Left forelimb (tissue), 1 donor: ENCODE results near the gene PREX1.

ENCODE experiments used
- DNase-seq: peaks from one replicate; pipeline ENCODE4 v3.0.0-alpha.2; 2018; ENCODE audit warnings: low spot score

The PREX1 gene

GRCh38 chr20:48632825-48633619 lies 194.8 kb downstream of the PREX1 start:
- DNase-seq = no peak

GRCh38 chr20:48632017-48632824 lies 195.6 kb downstream of the PREX1 start:
- DNase-seq = no peak

DNA sequence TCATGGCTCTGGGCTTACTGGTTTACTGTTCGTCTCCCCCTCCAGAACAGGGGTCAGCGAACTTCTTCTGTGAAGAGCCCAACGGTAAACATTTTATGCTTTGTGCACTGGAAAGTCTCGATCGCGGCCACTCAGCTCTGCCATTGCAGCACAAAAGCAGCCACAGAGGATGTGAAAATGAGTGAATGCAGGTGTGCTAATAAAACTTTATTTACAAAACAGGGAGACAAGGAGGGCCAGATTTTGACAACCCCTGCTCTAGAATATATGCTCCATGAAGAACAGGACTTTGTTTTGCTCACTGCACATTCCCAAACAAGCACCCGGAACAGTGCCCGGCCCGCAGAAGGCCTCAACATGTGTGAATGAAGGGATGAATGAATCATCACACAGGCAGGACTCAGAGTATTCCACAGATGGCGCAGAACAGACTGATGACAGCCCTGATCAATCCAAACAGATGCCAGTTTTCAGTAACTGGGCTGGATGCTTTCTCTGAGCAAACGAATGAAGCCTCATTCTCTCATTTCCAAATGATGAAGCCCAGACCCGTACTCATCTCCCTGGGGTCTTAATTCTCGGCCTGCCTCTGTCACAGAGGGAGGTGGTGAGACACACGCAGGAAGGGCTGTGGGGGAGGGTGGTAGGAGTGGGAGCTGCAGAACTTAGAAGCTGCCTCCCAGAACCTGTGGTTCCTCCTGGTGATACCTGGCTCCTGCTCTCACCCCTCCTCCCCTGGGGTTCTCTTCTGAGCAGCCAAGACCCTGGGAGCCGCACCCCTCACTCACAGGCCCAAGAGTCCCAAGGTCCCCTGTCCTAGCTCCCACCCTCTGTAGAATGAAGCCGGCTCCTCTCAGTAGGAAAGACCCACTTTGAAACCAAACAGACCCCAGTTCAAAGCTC lies 196.4 kb downstream of the PREX1 start:
- no peak for DNase-seq

DNA sequence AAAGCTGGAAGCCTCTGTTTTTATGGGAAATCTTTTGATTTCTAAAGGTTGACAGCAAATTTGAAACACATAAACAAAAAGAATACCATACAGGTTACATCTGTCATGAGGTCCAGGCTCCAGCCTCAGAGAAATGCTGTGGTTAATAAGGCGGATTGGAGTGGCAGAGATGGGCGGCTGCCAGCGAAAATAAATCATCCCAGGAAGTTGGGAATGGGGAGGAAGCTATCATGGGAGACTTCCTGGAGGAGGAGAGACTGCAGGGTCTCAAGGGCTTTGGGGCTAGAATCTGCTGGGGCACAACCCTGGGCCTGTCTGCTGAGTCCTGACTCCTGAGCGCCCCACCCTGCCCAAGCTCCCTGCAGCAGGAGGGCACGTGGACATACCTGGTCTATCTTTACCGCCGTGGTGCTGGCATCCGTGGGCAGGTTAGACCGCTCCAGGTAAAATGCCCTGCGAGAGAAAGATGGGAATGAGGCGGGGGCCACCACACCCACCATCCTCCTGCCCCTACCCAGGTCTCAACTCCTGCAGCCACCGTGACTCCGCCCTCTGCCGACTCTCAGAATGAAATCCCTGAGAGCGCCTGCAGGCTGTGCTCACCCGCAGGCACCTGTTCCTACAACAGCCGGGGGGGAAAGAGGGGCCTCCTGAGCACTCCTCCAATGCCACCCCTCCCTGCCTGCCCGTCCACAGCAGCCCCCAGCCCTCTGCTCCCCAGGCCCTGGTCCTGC lies 197.3 kb downstream of the PREX1 start:
- DNase-seq = no peak

DNA sequence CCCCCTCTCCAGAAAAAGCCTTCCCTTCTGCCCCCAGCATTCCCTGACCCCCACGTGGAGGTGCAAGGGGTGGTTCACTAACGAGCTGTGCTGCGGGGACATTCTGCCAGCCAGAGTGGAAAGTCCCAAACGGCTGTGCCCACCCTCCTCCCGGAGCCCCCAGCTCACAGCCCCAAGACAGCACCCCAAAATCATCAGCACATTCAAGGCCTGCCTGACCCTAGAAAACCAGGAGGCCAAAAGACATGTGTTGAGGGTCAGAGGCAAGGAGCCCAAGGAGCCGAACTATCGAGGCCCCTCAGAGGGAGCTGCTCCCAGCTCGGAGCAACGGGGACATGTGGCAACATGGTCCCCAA lies 197.9 kb downstream of the PREX1 start:
- no peak for DNase-seq

DNA sequence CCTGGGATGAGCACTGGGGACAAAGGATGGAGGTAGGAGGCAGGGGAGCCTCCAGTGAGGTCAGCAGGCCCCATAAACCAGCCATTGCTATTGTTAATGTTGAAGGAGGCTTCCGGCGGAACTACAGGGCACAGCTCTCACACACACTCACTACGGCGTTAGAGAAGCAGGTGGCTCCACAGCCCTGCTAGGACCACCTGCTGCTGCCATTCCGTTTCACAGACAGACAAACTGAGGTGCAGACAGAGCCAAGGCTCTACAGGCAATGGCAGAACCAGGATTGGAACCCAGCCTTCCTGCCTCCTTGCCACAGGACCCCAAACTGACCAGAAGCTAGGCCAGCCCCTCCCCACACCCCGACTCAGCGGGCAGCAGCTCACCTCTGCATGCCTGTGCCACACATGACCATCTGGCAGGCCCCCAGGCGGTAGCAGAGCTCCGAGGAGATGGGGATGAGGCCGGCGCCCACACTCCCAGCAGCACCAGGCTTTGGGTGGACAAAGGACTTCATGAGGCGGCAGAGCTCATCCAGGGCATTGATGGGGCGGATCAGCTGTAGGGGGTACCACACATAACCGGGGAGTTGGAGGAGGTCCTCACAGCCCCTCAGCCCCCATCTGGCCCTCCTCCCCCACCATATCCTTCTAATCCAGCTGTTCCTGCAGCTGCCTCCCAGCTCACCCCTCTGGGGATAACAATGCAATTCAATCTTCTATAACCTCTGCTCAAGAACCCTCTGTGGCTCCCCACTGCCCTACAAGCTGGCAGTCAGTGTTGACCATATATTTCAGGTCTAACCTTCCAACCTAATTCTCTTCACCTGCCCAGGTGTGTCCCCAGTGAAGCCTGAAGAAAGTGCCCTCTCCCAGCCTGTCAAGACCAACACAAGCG lies 198.5 kb downstream of the PREX1 start:
- no peak for DNase-seq

DNA sequence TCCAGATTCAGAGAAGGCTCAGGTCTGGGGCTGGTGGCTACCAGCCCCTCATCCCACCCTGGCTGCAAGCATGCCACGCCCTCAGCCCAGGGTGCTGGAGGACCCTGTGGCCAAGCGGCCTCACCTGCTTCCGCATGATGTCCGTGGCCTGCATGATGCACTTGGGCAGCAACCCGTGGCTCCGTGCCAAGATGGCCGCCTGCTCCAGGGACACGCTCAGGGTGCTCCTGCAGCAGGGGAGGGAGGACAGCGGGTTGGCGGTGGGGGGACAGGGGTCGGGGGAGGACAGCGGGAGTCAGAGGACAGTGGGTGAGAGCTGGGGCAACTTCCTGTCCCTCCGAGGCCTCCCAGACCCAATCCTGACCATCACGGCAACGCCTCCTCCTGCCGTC lies 200.1 kb downstream of the PREX1 start:
- DNase-seq = no peak

- DNase-seq = no peak
These were observed 200.7 kb downstream of the PREX1 start for GRCh38 chr20:48626938-48627736.

DNA sequence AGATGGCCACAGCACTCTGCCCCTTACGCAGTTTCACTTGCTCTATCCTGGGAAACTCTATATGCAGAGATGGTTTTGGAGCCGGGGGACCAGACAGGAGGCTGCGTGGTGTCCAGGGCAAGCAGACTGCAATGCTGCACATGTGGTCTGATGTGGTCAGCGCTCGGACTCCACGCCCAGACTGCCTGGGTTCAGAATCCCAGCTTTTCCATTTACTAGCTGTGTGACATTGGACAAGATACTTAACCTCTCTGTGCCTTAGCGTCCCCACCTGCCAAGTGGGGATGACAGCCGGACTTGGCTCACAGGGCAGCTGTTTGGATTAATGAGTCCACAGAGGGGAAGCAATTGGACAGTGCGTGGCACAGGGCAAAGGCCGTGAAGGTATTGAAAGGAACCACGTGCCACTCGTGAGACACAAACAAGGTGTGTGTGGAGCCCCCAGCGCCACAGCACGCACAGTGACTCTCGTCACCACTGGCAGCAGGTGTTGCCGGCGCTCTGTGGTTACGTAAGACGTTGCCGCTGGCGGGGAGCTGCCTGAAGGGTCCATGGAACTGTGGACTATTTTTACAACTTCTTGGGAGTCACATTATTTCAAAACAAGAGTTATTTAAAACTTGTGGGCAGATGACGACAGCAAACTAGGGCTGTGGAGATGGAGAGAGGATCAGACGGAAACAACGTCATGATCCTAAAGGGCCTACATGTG lies 201.4 kb downstream of the PREX1 start:
- no peak for DNase-seq

DNA sequence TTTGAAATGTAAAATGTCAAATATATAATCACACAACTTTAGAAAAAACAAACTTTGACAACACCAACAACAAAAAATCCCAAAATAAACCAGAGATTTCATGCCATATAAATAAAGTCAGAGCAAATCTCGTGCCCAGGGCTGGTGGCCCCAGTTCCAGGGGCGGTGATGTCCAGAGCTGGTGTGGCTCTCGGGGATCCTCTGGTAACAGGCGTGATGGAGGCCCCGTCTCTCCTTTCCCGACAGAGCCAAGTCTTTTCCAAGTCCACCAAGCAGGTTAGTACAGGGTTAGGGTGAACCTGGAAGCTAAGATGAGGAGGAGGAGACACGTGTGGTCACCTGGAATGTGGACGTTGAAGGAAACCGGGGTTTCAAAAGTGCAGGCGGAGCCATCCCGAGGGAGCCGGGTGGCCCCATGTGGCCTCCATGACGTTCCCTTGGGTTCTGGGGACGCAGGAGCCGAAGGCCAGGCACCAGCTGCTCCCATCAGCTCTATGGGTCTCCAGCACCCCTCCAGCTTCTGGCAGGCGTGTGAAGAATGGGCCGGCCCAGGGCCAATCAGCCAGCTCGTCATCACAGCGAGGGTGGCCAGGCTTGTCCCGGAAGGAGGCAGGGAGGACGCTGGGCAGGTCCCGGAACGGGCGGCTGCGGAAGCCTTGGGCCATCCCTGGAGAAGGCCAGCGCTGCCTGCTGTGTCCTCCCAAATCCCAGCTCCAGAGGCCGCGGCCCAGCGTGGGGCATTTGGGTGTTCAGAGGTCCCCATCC lies 202.5 kb downstream of the PREX1 start:
- no peak for DNase-seq

DNA sequence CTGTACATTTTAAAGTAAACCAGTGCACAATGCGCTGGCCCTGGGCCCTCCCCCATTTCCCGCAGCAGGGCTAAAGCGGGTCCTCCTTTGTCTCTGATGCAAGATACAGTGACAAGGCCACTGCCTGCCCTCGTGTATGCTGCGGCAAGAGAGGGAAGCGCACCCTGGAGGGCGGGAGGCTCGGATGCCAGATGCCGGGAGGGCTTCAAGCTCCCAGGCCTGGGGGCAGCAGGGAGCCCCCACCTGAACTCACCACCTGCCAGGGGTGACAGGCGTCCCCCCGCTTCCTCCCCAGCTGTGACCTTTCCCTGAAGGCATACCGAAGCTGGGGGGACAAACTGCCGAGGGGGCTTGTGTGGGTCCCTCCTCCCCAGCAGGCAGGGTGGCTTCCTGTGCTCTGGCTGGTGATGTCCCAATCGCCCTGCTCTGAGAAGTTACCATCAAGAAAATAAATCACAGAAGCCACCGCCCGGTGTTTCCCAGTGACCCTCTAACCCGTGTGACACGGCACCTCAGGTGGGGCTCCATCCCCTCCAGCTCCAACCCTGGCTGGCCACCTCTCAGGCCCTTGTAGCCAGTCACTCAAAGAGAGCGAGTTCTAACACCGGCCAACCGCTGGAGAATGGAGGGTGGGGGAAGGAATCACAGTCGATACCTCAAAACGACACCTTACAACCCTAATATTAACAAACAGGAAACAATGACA lies 203.3 kb downstream of the PREX1 start:
- DNase-seq = no peak

GRCh38 chr20:48623906-48624265 lies 203.9 kb downstream of the PREX1 start:
- DNase-seq = no peak

DNA sequence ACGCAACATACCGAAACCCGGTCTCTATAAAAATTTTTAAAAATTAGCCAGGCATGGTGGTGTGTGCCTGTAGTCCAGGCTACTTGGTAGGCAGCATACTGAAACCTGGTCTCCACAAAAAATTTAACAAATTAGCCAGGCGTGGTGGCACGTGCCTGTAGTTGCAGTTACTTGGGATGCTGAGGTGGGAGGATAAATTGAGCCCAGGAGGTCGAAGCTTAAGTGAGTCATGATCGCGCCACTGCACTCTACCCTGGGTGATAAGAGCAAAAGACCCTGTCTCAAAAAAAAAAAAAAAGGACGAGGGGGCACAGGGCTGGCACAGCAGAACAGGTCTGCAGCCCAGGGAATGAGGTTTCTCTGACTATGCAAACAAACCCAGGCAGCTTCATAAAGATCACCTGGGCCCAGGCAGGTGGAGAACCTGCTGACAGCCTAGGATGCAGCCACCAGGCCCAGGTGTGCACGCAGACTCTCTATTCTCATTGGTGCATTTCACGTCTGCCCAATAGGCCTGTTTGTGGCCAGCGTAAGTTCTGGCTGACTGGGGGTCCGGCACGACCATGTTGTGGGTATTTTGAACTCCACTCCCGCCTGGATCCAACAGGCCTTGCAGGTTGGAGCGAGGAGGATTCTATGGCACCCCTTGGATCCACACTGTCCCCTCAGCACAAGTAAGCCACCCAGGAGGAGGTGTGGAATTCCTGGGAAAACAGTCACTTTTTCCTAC lies 204.5 kb downstream of the PREX1 start:
- no peak for DNase-seq

DNA sequence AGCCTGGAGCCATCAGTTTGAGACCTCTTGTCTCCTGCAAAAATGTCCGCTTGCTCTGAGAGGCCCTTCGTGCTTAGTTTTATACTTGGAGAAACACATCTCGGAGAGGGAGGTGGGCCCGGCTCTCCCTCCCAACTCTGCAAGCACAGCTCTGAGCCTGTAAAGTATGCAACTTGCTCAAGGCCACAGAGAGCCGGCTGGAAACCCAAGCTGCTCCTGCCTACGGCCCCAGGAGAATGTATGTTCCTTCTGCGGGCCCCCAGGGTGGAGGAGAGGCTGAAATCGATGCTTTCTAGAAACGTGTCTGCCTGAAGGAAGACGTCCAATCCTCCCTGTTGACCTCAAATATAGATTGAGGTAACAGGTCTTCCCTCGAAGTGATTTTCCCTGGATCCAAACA lies 205.4 kb downstream of the PREX1 start:
- DNase-seq = no peak

DNA sequence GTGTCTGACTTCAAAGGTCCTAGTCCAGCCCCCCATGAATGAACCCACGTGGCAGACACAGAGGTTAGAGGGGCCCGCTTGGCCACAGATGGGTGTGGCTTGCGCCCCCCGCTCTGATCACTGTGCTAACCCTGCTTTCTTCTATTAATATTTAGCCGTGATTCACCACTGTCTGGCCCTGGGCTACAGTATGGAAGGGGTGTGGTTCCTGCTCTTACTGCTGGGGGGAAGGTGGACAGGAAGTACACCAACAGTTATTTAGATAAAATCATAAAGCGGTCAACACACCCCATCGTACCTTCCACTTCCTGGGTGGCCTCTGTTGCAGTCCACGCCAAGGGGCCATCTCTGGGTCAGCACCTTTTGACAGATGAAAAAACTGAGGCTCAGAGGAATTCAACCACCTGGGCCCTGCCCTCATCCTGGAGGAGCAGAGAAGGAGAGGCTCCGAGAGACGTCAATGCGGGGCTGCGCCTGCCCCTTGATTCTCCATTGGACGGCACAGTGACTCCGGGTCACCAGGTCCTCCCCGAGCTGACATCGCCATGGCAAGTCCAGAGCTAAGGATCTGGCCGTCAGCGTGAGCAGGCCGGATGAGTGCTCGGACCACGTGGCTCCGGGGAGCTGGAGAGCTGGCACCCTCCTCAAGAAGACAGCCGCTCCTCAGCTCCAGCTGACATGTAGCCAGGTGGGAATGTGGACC lies 206.3 kb downstream of the PREX1 start:
- no peak for DNase-seq
